Hypothalamus (tissue), 51 donors: ENCODE measurements around the gene ANTXR1.
"Not testable (repeated sequence)": the region's sequence is repeated elsewhere in the genome, so short reads cannot be mapped to it uniquely, and the experiment has no call there.

ENCODE experiments used
- DNase-seq, 51 donors: peaks; one replicate each; lab custom pipeline; 2025; lab: John Stamatoyannopoulos, UW

ANTXR1 gene

GRCh38 chr2:69157441-69157840 lies 144.5 kb downstream of the ANTXR1 start:
- DNase-seq: no peak

GRCh38 chr2:69159986-69160385 lies 147.0 kb downstream of the ANTXR1 start:
- no peak for DNase-seq

- DNase-seq: no peak
Measured at GRCh38 chr2:69162057-69162456, 149.1 kb downstream of the ANTXR1 start.

GRCh38 chr2:69163109-69163508 lies 150.1 kb downstream of the ANTXR1 start:
- peak in 4 of 51 donors; percentile 8 to 29 (median 18) for DNase-seq

GRCh38 chr2:69163556-69163955 lies 150.6 kb downstream of the ANTXR1 start:
- DNase-seq: no peak

GRCh38 chr2:69164061-69164778 lies 151.2 kb downstream of the ANTXR1 start:
- no peak for DNase-seq

GRCh38 chr2:69165091-69165880 lies 152.3 kb downstream of the ANTXR1 start:
- DNase-seq: peak in 1 of 51 donors; percentile 5

- DNase-seq: no peak
Measured at GRCh38 chr2:69166465-69166811, 153.5 kb downstream of the ANTXR1 start.

- peak in 18 of 51 donors; percentile 4 to 53 (median 20) for DNase-seq
Measured at GRCh38 chr2:69166812-69167468, 154.0 kb downstream of the ANTXR1 start.

- DNase-seq: no peak
Measured at GRCh38 chr2:69167469-69167822, 154.5 kb downstream of the ANTXR1 start.

- no peak for DNase-seq
Measured at GRCh38 chr2:69168144-69168813, 155.3 kb downstream of the ANTXR1 start.

GRCh38 chr2:69168950-69169654 lies 156.1 kb downstream of the ANTXR1 start:
- peak in 4 of 51 donors; percentile 2 to 9 (median 5) for DNase-seq

GRCh38 chr2:69169655-69170389 lies 156.8 kb downstream of the ANTXR1 start:
- DNase-seq: no peak

GRCh38 chr2:69170661-69171060 lies 157.7 kb downstream of the ANTXR1 start:
- DNase-seq: no peak

- no peak for DNase-seq
Measured at GRCh38 chr2:69171116-69171896, 158.3 kb downstream of the ANTXR1 start.

GRCh38 chr2:69171897-69172525 lies 159.0 kb downstream of the ANTXR1 start:
- DNase-seq: no peak

- DNase-seq: no peak
Measured at GRCh38 chr2:69173706-69174105, 160.7 kb downstream of the ANTXR1 start.

- not testable (repeated sequence) for DNase-seq
Measured at GRCh38 chr2:69174211-69174610, 161.2 kb downstream of the ANTXR1 start.
